Activated CD4-positive, alpha-beta T cell treated with anti-CD3 and anti-CD28 coated beads for 48 hours (primary cell): ENCODE measurements around the gene MMP21.

Source experiments
- DNase-seq: peaks from one replicate; pipeline ENCODE4 v3.0.0-alpha.2; 2020

Gene MMP21

DNA sequence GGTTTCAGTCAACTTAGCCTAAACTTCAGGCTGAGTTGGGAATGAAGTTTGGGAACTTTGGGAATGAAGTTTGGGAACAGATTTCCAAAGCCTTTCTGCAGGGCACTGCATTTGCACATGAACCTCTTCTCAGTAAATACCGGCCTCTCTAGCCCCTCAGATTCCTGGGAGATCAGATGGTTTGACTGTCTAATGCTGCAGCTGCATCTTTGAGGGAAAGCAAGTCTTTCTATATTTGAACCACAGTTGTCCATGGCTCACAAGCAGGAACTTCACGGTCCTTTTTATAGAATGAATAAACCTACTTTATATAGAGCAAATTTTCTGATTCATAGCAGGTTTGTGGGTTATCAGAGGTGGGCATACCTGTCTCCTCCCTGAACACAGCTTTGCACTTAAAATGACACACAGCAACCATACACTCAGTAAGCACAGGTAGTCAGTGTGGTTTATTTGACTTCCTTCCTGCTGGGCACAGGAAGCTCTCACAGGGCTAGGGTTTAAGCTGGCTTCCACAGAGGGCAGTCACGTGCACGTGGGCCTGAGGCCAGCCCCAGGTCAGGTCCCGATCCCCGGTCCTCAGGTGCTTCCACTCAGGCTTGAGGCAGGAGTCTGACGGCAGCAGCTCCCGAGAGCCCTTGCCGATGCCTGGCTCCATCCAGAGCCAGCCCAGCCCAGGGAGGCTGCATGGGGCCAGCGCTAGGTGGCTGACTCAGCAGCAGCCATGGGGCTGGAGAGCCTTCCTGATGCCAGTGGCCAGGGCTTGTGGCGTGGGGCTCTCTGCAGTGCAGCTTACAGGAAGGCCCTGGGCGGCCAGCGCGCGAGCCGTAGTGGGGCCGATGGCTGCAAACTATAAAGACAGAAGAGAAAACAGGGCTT is 12.8 kb upstream of the MMP21 start:
- no peak for DNase-seq

DNA sequence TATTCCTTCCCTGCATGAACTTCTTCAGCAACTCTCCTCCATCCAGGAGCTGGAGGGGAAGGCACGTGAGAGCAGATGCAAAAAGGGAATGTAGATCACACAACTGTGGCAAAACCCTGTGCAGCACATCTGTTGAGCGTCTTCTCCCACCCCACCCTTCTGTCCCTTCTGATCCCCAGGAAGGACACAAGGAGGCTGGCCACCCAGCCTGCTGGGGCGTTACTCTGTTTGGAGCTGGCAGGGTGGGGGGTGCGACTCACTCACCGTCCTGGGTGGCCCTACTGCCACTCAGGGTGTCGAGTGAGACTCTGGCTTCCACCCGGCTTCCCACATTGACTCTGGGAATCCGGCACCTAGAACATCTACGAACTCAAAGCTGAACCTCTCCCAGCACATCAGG is 10.2 kb upstream of the MMP21 start:
- DNase-seq, result no peak

DNA sequence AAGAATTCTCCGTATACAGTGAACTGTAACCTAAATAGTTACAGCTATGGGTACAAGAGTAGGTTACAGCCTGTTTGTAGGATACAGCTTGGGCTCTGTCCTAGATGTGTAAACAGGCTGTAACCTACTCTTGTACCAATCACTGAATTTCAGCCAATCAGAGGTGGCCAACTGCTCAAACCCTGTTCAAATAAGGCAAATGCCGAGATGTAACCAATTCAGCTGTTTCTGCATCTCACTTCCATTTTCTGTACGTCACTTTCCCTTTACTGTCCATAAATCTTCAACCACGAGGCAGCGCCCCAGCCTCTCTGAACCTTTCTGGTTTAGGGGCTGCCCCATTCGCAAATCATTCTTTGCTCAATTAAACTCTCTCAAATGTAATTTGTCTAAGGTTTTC is 8.3 kb upstream of the MMP21 start:
- no peak for DNase-seq

DNA sequence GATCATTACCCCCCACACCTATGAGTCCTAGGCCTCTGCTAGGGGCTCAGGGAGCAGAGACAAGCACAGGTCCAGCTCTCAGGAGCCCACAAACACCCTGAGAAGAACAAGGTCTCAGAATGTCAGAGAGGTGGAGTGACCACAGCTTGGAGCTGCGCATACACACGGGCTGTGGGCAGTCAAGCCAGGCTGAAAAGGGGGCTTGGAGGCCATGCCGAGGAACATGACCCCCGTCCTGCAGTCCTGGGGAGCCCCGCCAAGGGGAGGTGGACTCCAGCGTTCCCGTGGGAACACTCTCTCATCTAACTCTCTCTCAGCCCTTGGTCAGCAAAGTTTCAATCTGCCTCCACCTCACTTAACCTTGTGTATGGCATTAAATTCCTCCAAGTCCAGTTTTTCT is 7.8 kb upstream of the MMP21 start:
- no peak for DNase-seq

DNA sequence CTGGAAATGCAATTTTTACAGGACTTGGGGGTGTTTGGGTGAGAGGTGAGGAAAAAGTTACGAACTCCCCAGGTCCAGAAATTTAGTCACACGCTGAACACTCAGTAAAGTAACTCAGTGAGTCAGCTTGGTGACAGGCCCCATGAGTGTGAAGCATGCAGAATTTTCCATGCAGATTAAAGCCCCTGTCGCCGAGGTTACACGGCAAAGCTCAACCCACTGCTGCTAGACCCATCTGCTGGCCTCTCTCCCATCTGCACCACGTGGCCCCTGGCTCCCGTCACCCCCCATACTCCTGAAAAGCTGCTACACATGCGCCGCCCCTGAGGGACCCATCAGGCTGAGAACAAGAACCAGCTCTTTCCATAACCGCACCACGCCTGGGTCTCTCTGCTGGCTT is 7.0 kb upstream of the MMP21 start:
- DNase-seq, result no peak

DNA sequence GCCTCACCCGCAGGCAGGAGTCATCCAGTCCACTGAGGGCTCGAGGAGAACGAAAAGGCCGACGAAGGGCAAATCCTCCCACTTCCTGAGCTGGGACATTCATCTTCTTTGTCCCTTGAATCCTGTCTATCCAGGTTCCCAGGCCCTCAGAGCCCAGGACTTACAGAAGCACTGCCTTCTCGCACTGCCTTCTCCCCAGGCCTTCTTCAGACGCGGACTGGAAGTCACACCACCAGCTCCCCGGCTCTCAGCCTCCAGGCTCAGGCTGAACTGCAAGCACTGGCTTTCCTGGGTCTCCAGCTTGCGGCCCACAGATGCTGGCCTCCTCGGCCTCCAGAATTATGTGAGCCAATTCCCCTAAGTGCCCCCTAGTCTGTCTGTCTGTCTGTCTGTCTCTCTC is 6.4 kb upstream of the MMP21 start:
- DNase-seq, result no peak

DNA sequence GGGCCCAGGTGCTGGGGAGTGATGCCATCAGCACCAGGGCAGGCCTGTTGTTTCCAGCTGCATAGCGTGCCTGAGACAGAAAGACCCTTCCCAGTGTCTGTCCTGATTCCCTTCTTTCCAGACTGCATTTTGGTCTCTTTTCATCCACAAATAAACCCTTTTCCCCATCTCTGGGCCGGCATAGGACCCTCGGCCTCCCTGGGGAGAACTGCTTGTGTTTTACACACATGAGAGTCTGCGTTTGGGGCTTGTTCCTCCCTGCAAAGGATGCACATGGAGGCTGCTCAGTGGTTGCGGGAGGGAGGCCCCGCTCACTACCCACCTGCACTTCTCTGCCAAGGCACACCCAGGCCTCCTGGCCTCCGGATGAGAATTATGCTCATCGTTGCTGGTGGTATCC is 5.8 kb upstream of the MMP21 start:
- no peak for DNase-seq

DNA sequence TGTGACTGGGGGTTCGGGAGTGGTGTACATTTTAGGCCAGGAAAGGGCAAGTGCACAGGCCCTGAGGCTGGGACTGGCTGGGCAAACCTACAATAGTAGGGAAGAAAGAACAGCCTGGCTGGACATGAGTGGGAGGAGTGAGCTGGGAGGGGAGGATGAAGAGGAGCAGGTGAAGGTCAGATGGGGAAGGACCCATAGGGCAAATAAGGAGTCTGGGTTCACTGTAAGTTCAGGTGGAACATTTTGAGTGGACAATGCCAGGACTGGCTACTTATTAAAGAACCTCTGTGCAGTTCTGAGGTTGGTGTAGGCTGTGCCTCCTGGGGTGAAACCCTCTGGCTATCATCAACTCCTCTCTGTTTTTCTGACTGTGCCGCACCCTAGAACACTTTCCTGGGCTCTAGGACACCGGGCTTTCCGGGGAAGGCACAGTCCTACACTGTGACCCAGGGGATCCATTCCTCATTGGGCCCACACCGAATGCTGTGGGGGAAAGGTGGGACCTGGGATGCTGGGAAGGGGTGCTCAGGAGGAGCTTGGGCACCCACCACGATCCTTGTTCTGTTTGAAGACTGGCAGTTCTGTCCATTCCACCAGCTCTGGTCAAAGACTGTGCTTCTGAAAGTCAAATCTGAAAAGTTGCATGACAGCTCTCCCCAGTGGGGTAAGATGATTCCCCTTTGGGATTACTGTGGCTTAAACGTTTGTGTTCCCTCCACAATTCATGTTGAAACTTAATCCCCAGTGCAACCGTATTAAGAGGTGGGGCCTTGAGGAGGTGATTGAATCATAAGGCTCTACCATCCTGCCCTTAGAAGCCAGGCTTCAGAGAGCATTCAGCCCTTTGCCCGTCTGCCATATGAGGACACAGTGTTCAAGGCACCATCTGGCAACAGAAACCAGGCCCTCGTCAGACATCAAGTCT is 4.0 kb upstream of the MMP21 start:
- no peak for DNase-seq

DNA sequence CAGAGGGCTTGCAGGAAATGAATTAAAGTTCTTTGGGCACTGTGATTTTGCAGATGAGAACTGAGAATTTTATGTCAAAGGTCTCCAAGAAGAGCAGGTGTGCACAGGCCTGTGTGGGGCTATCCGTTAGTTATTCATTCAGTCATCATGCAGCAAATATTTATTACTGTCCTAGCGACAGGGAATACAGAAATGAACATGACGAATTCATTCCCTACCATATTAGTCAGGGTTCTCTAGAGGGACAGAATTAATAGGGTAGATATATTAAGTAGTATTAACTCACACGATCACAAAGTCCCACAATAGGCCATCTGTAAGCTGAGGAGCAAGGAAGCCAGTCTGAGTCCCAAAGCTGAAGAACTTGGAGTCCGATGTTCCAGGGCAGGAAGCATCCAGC is 2.9 kb upstream of the MMP21 start:
- DNase-seq, result no peak

DNA sequence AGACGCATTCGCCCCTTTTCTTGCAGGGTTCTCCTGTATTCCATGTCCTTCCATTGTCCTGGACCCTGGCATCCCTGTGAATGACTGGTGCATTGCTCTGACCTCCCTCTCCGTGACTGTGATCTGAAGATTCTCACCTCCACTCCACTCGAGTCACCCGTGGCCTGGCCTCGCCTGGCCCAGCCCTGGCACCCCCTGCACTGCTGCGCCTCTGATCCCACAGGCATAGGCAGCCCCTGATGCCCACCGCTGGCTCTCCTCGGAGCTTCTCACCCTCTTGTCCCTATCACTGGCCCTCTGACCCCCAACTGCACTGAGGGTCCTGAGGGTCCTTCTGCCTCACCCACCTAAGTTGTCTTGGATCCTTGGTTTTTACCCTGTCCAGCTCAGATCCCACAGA is 2.2 kb upstream of the MMP21 start:
- no peak for DNase-seq

DNA sequence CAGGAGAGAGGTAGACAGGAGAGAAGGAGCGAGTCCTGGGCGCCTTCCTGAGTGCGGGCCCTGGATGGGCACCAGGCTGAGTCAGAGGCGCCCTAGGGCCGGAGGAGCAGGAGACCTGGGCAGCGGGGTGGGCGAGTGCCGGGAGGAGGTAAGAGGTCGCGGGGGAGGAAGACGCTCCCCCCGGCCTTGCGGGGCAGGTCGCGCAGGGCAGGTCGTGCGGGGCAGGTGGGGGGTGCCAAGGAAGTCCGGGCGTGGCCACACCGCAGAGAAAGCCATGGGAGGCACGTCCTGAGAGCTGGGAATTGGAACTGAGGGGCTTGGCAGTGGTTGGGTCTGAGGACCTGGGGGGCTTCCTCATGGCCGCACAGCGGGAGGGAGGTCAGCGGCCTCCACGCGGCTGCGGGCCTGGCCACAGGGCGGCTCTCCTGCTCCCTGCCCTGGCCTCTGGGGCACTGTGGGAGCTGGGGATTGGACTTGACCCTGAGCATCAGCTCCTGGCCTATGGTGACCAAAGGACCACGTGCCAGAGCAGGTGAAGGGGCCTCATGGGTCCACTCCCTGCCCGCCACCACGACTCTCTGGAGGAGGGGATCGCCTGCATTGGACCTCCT is 935 bp downstream of the MMP21 start:
- DNase-seq, result no peak

DNA sequence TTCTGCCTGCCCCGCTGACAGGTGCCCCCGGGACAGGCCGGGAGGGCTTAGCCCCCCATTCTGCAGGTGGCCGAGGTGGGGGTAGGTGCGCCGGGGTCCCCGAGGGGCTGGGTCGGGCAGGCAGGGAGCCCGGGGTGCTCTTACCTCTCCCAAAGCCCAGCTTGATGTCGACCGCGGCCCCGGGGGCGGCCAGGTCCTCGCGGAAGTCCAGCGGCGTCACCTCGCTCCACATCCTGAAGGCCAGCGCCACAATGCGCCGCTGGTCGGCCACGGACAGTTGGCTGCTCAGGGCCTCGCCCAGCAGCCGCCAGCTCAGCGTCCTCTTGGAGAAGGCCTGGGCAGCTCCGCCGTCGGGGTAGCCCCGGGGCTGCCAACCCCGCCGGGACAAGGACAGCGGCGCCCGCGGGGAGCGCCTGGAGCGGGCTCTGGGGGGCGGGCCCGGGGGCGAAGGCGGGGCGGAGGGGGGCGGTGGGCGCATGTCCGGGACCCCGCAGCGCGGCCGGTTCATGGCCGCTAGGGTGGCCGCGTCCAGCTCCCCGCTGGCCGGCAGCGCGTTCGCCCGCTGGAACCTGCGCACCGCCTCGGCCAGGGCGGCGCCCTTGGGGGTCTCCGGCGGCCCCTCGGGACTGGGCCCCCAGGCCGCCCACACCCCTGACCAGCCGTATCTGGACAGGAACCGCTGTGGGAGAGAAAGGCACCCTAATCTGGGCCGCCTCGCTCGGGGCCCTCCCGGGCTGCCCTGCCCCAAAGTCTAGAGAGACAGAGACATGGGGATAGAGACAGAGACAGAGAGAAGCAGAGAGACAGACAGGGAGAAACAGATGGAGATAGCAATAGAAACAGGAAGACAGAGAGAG is 1.7 kb downstream of the MMP21 start:
- no peak for DNase-seq

DNA sequence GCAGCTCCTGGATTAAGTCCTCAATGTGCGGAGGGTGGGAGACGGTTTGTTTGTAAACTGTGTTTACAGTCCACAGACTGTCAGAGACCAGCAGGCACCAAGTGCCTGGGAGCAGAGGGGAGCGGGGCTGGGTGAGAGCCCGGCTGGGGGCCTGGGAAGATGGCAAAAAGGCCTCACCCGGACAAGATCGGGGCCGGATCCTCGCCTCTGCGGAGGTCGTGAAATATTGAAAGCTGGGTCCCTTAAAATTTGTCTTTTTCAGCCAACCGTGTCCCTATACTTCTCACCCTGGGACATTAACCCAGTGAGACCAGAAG is 2.8 kb downstream of the MMP21 start:
- no peak for DNase-seq

DNA sequence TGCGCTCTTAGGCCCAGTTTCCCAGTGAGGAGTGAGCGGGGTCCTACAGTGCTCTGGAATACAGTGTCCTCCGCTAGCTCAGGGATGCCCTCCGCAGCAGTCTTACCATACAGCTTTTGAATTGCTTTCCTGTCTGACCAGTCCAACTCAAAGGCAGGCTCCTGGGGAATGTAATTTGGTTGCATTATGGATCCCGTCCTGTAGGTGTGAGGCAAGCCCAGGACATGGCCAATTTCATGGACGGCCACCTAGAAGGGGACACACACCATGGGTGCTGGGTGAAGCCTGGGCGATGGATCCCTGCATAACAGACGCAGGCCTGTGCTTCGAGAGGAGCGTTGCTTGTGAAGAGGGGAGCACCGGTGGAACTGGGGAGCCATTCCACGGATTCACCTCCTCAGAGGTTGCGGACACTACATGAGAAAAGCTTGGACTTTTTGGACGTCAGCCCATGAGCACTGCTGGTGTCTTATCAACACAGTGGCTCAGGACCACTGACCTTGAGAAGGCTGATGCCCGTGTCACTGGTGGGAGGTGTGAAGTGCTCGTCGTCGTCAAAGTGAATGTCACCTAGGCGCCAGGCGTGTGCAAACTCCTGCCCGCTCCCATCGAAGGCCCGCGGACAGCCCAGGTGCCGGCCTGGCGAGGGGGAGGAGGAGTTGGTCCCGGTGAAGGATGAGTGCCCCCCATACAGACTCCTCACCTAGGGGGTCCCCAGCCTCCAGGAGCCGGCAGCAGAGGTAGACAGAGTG is 3.3 kb downstream of the MMP21 start:
- no peak for DNase-seq

DNA sequence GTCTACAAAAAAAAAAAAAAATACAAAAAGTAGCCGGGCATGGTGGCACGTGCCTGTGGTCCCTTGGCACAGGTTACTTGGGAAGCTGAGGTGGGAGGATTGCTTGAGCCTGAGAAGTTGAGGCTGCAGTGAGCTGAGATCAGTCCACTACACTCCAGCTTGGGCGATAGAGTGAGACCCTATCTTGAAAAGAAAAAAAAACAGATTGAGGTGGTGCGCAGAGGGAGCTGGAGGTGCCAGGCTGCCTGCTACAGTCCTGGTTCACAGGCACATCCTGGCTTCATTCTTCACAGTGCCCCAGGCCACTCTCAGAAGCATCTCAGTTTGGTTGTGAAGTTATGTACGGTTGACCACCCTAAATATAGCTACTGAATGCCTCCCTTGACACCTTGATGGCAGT is 4.8 kb downstream of the MMP21 start:
- no peak for DNase-seq

DNA sequence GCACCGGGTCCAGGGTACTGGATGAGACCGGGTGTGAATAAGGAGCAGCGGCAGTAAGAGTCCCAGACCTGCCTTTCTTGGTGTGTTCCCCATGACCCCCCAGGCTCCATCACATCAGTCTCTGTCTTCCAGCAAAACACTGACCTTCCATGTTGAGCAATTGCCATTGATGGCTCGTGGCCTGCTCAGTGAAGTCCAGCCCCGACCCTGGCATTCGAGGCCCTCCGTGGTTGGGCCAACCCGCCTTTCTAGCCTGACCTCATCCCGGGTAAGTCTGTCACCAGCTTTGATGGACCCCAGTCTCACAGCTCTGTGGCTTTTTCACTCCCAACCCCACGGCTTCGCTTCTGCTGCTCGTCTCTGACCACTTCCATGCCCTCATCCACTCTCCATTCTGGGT is 6.4 kb downstream of the MMP21 start:
- no peak for DNase-seq

DNA sequence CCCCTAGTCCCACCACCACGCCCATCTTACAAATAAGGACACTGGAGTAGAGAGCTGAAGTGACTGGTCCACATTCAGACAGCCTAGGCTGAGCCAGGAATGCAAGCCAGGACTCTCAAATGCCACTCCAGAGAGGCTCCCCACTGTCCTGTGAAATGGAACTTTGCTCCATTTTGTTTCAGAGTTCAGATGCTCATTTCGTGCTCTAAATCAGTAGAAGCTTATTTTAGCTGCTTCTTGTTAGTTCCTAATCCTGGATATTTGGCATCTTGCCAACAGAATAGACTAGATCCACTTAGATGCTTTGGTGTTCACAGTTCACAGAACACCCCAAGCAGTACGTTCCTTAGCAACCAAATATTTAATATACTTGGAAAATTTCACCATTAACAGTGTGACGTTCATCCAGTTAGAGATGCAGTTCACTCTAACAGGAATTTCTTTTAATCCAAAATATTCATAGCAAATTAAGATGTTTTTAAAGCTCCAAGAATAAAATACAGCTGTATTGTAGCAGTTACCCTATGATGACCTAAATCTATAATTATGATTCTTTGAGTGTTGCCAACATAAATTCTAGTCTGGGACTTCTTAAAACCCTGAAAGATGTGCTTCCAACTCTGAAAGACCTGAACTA is 7.3 kb downstream of the MMP21 start:
- no peak for DNase-seq

DNA sequence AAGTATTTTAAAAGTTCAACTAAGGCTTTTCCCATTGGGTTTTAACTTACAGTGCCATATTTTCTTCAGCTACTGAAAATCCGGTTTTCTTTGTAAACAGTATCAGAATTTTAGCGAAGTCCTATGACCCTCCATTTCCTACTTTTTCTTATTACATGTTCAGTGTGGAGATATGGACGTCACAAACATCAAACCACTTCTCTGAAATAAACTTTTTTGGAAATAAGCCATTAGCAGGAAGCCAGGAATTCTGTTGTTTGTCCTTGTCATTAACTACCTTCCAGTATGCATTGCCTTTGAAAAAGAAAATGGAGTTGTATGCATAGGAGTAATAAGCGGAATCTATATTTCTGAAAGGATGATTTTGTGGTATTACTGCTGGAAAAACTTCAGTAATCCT is 9.1 kb downstream of the MMP21 start:
- DNase-seq, result no peak

DNA sequence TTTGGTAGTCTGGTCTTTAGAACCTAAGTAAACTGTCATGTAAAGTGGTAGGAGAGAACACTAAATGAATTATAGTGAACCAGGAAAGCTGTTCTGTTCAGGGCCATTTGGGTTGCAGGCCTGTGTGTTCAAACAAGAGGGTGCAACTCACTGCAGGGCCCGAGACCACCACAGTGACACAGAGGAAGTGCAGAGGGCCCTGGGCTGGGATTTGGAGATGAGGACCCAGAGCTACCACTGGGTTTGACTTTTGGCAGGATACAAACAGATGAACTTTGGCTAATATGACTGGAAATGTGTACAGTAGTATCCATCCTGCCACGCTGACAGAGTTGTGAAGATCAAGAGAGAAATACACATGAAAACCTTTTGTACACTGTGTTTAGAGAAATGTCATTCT is 9.8 kb downstream of the MMP21 start:
- DNase-seq, result no peak

DNA sequence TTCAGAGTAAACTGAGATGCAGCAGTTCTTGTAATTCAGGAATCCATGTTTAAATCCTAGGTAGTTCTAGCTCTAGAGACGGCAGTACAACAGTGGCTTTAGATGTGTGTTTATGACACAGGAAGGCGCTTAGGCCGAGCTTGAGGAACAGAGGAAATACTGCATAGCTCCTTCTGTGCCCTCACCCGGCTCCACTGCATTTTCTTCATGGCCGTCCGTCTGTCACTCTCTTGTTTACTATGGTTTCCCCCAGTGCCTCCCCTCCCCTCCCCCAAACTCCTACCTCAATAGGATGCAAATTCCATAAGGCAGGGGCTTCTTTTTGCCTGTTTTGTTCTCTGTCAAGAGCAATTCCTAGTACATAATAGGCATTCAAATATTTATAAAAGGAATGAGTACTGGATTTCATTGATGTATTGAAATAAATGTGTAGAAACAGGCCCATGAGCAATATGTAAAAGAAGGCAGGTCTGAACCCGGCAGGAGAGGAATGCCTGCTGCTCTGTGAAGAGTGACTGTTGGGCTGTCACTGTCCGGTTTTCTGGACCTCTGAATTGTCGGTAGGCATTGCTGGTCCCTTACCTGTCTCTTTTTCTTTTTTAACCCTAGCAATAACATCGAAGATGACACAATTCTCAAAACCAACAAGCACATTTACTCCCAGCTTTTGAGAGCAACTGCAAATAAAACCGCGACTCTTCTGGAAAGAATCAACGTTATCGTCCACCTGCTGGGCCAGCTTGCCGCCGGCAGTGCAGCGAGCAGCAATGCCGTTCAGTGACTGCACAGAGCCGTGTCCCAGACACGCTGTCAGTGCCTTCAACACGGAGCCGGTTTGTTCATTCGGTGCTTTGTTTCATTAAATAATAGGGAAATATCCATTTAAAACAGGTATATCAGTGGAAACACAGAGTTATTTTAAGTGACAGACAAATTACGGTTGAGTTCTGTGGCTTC is 12.7 kb downstream of the MMP21 start:
- no peak for DNase-seq
